OCI-LY1 (cell line): ENCODE results near the gene NCKIPSD.

Experiments
- H2AFZ ChIP-seq: fragments of 200-600 bp; sonication (generic), shearing (Covaris generic); 2 replicates; pipeline ENCODE4 v1.6.0; 2014; ENCODE audit warnings: antibody characterized with exemption, mild to moderate bottlenecking, low read length
- H3F3A ChIP-seq: fragments of 200-600 bp; sonication (generic), shearing (Covaris generic); 2 replicates; pipeline ENCODE4 v1.6.0; 2014; ENCODE audit warnings: mild to moderate bottlenecking, antibody characterized with exemption, low read length, moderate library complexity; ENCODE audit not compliant: insufficient read depth
- H3K27ac ChIP-seq: fragments of 200-600 bp; sonication (generic); 2 replicates; pipeline ENCODE4 v1.5.1; 2014; ENCODE audit warnings: low read length, mixed run types, mild to moderate bottlenecking, low read depth; ENCODE audit not compliant: poor library complexity, severe bottlenecking
- H3K27me3 ChIP-seq: fragments of 200-600 bp; sonication (generic); 2 replicates; pipeline ENCODE4 v1.6.0; 2014; ENCODE audit warnings: antibody characterized with exemption, mild to moderate bottlenecking, low read length, moderate library complexity; ENCODE audit not compliant: insufficient read depth
- H3K36me3 ChIP-seq: fragments of 200-600 bp; sonication (generic); 2 replicates; pipeline ENCODE4 v1.6.1; 2014; ENCODE audit warnings: mild to moderate bottlenecking, antibody characterized with exemption, low read length, moderate library complexity, mixed read lengths; ENCODE audit not compliant: insufficient read depth
- H3K4me1 ChIP-seq: fragments of 200-600 bp; sonication (generic); 2 replicates; pipeline ENCODE4 v1.5.1; 2014; ENCODE audit warnings: mild to moderate bottlenecking, low read length, moderate library complexity; ENCODE audit not compliant: insufficient read depth, severe bottlenecking
- H3K4me2 ChIP-seq: fragments of 200-600 bp; sonication (generic), shearing (Covaris generic); 2 replicates; pipeline ENCODE4 v1.6.1; 2014; ENCODE audit warnings: low read length
- H3K4me3 ChIP-seq: fragments of 200-600 bp; sonication (generic); 2 replicates; pipeline ENCODE4 v1.5.1; 2014; ENCODE audit warnings: low read length, low read depth, mild to moderate bottlenecking, mixed read lengths; ENCODE audit not compliant: poor library complexity, severe bottlenecking
- H3K79me2 ChIP-seq: fragments of 200-600 bp; shearing (Covaris generic); 2 replicates; pipeline ENCODE4 v1.6.1; 2016; ENCODE audit warnings: mixed run types, low read length, mixed read lengths; ENCODE audit not compliant: insufficient read depth
- H3K9ac ChIP-seq: fragments of 200-600 bp; sonication (generic), shearing (Covaris generic); 2 replicates; pipeline ENCODE4 v1.6.1; 2014; ENCODE audit warnings: mild to moderate bottlenecking, low read length, mixed read lengths
- H3K9me2 ChIP-seq: fragments of 200-600 bp; sonication (generic), shearing (Covaris generic); 2 replicates; pipeline ENCODE4 v1.6.1; 2014; ENCODE audit warnings: low read depth, mild to moderate bottlenecking, low read length, mixed read lengths
- H3K9me3 ChIP-seq: fragments of 200-600 bp; shearing (Covaris generic); 2 replicates; pipeline ENCODE4 v1.6.1; 2014; ENCODE audit warnings: low read length, mixed read lengths
- H4K20me1 ChIP-seq: fragments of 200-600 bp; sonication (generic), shearing (Covaris generic); 2 replicates; pipeline ENCODE4 v1.6.0; 2016; ENCODE audit warnings: mild to moderate bottlenecking, low read length; ENCODE audit not compliant: insufficient read depth
- CTCF ChIP-seq: fragments of 200-600 bp; sonication (generic), shearing (Covaris generic); IDR thresholded peaks from 2 replicates; pipeline ENCODE4 v1.5.1; 2017; ENCODE audit warnings: mild to moderate bottlenecking, antibody characterized with exemption, low read length, moderate library complexity, mixed read lengths
- EZH2 ChIP-seq: fragments of 200-600 bp; sonication (generic), shearing (Covaris generic); IDR thresholded peaks from 2 replicates; pipeline ENCODE4 v1.8.0; 2017; ENCODE audit warnings: borderline replicate concordance, mixed run types, mild to moderate bottlenecking, antibody characterized with exemption, low read length, moderate library complexity, mixed read lengths

Gene NCKIPSD

DNA sequence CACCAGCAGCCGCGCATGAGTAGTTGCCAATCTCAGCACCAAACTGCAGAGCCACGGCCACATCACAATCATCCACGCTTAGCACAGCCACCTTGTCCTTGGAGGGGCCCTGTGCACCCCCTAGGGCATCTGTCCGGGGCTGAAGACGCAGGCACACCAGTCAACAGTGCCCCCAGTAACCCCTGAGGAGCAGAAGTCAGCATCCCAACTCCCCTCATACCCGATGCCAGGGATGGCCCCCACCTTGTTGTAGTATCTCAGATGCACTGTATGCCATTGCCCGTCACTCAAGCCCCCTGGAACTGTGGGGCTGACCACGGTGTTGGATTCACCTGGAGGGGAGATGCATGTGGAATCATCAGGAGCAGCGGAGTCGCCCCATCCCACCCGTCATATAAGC is 30.7 kb downstream of the NCKIPSD start:
- Histone ChIP-seq H3K9me3 (no peaks in the 10 kb centered on the region), H3K9me2 (no peaks in the 10 kb centered on the region), H3K9ac (peak overlapping the region; percentile 56; the same call in 1 of the 2 replicates), H3K4me3 (peak overlapping the region; percentile 59), H2AFZ (no peak overlapping the region), H3K4me1 (peaks cover 16% of the 10 kb centered on the region), H3K79me2 (no peaks in the 10 kb centered on the region), H3K4me2 (peak overlapping the region; percentile 60), H3K36me3 (no peaks in the 10 kb centered on the region), H3K27ac (peak overlapping the region; percentile 22), H3K27me3 (no peaks in the 10 kb centered on the region), H3F3A (no peaks in the 10 kb centered on the region), H4K20me1 (no peaks in the 10 kb centered on the region)
- TF ChIP-seq EZH2 (no peak), CTCF (no peak)

GRCh38 chr3:48652923-48653715 is 32.6 kb downstream of the NCKIPSD start:
- no peak overlapping the region for H3K9ac ChIP-seq
- H3K27me3 ChIP-seq = no peaks in the 10 kb centered on the region
- H3K79me2 ChIP-seq = no peaks in the 10 kb centered on the region
- no peaks in the 10 kb centered on the region for H3F3A ChIP-seq
- no peaks in the 10 kb centered on the region for H4K20me1 ChIP-seq
- no peaks in the 10 kb centered on the region for H3K9me2 ChIP-seq
- no peak overlapping the region for H2AFZ ChIP-seq
- no peaks in the 10 kb centered on the region for H3K9me3 ChIP-seq
- H3K4me2 ChIP-seq = no peak overlapping the region
- H3K4me3 ChIP-seq = no peak overlapping the region
- no peak for TF ChIP-seq EZH2
- no peak for TF ChIP-seq CTCF
- H3K27ac ChIP-seq = no peak overlapping the region
- no peaks in the 10 kb centered on the region for H3K36me3 ChIP-seq
- peaks cover 16% of the 10 kb centered on the region for H3K4me1 ChIP-seq

- H3K4me1 ChIP-seq = peaks cover 11% of the 10 kb centered on the region
- no peak overlapping the region for H3K9ac ChIP-seq
- no peaks in the 10 kb centered on the region for H4K20me1 ChIP-seq
- no peaks in the 10 kb centered on the region for H3F3A ChIP-seq
- H3K4me2 ChIP-seq = no peak overlapping the region
- H3K79me2 ChIP-seq = no peaks in the 10 kb centered on the region
- no peak overlapping the region for H2AFZ ChIP-seq
- H3K4me3 ChIP-seq = no peak overlapping the region
- H3K27me3 ChIP-seq = no peaks in the 10 kb centered on the region
- no peak overlapping the region for H3K27ac ChIP-seq
- no peaks in the 10 kb centered on the region for H3K9me3 ChIP-seq
- TF ChIP-seq EZH2 = no peak
- no peak for TF ChIP-seq CTCF
- H3K36me3 ChIP-seq = no peaks in the 10 kb centered on the region
- no peaks in the 10 kb centered on the region for H3K9me2 ChIP-seq
These were observed 33.9 kb downstream of the NCKIPSD start for GRCh38 chr3:48651771-48652170.
